ENCODE measurements around the gene LRRC56.

GRCh38 chr11:555227-555779, 18.0 kb downstream of the LRRC56 start:
- TF ChIP-seq, protein P1, sequence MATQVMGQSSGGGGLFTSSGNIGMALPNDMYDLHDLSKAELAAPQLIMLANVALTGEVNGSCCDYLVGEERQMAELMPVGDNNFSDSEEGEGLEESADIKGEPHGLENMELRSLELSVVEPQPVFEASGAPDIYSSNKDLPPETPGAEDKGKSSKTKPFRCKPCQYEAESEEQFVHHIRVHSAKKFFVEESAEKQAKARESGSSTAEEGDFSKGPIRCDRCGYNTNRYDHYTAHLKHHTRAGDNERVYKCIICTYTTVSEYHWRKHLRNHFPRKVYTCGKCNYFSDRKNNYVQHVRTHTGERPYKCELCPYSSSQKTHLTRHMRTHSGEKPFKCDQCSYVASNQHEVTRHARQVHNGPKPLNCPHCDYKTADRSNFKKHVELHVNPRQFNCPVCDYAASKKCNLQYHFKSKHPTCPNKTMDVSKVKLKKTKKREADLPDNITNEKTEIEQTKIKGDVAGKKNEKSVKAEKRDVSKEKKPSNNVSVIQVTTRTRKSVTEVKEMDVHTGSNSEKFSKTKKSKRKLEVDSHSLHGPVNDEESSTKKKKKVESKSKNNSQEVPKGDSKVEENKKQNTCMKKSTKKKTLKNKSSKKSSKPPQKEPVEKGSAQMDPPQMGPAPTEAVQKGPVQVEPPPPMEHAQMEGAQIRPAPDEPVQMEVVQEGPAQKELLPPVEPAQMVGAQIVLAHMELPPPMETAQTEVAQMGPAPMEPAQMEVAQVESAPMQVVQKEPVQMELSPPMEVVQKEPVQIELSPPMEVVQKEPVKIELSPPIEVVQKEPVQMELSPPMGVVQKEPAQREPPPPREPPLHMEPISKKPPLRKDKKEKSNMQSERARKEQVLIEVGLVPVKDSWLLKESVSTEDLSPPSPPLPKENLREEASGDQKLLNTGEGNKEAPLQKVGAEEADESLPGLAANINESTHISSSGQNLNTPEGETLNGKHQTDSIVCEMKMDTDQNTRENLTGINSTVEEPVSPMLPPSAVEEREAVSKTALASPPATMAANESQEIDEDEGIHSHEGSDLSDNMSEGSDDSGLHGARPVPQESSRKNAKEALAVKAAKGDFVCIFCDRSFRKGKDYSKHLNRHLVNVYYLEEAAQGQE (tag by site-specific recombination; IDR thresholded peaks at IDR 0.05): no peak
- TF ChIP-seq ZNF830 (tag by site-specific recombination; IDR thresholded peaks at IDR 0.05; ENCODE audit: low read depth): no peak
- no peak for TF ChIP-seq ZFP37 (tag by site-specific recombination; IDR thresholded peaks at IDR 0.05)
- TF ChIP-seq, protein P2, sequence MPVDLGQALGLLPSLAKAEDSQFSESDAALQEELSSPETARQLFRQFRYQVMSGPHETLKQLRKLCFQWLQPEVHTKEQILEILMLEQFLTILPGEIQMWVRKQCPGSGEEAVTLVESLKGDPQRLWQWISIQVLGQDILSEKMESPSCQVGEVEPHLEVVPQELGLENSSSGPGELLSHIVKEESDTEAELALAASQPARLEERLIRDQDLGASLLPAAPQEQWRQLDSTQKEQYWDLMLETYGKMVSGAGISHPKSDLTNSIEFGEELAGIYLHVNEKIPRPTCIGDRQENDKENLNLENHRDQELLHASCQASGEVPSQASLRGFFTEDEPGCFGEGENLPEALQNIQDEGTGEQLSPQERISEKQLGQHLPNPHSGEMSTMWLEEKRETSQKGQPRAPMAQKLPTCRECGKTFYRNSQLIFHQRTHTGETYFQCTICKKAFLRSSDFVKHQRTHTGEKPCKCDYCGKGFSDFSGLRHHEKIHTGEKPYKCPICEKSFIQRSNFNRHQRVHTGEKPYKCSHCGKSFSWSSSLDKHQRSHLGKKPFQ (tag by site-specific recombination; IDR thresholded peaks at IDR 0.05): no peak
- no peak for TF ChIP-seq SETDB1 (IDR thresholded peaks at IDR 0.05; ENCODE audit: insufficient read length, low read length)
- TF ChIP-seq, protein P3, sequence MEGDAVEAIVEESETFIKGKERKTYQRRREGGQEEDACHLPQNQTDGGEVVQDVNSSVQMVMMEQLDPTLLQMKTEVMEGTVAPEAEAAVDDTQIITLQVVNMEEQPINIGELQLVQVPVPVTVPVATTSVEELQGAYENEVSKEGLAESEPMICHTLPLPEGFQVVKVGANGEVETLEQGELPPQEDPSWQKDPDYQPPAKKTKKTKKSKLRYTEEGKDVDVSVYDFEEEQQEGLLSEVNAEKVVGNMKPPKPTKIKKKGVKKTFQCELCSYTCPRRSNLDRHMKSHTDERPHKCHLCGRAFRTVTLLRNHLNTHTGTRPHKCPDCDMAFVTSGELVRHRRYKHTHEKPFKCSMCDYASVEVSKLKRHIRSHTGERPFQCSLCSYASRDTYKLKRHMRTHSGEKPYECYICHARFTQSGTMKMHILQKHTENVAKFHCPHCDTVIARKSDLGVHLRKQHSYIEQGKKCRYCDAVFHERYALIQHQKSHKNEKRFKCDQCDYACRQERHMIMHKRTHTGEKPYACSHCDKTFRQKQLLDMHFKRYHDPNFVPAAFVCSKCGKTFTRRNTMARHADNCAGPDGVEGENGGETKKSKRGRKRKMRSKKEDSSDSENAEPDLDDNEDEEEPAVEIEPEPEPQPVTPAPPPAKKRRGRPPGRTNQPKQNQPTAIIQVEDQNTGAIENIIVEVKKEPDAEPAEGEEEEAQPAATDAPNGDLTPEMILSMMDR (tag by site-specific recombination; IDR thresholded peaks at IDR 0.05): no peak

All from HEK293 (cell line).